Dedifferentiated amniotic fluid mesenchymal stem cell (primary cell): ENCODE data around the gene RAB11FIP4.

ENCODE experiments used
- DNase-seq: peaks from one replicate; pipeline ENCODE4 v3.0.0-alpha.2; 2016; ENCODE audit errors: extremely low spot score

RAB11FIP4 gene

DNA sequence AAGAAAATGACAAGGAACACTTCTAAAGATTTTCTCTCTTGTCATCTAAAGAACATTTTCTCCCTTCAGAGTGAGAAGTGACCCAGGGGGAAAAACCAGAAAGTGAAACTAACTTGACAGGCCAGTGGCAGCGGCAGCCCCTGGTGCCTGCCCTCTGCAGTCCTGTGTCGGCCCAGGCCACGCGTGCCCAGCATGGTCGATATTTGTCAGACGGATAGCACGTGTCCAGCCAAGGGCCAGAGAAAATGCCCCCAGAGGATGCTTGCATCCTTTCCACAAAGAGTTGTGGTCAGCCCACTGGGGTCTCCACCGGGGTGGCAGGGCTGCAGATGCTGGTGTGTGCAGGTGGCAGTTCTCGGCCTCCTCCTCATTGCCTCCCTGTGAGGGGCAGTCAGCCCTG lies 176.6 kb downstream of the RAB11FIP4 start:
- no peak for DNase-seq

DNA sequence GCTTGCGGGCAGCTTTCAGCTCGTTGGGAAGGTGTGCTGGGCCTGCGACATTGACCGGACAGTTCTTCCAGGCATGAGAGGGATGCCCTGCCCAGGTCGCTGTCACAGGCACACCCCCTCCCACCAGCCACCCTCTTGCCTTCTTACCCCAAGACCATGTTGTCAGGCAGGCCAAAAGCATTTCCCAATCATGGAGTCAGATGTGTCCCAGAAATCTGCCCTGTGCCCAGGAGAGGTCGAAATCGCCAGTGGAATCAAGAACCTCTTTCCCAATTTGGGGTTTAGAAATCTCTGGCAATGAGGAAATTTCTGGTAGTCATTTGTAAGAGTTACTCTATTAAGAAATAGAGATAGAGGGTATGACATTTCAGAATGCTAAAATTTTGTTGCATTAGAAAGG lies 177.1 kb downstream of the RAB11FIP4 start:
- DNase-seq, result no peak

DNA sequence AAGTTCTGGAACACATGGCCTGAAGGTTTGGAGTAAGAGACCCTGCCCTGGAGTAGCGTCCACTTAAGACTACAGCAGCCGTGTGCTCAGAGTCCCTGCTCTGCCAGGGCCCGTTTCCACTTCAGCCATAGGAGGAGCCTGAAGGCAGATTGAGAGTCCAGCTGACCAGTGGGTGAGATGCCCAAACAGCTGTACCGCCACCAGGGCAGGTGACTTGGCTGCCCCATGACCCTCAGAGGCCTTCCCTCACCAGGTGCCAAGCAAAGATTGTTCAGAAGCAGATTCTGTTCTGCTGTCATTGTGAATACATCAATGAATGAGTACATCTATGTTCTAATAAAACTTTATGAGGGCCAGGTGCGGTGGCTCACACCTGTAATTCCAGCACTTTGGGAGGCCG lies 178.8 kb downstream of the RAB11FIP4 start:
- no peak for DNase-seq

DNA sequence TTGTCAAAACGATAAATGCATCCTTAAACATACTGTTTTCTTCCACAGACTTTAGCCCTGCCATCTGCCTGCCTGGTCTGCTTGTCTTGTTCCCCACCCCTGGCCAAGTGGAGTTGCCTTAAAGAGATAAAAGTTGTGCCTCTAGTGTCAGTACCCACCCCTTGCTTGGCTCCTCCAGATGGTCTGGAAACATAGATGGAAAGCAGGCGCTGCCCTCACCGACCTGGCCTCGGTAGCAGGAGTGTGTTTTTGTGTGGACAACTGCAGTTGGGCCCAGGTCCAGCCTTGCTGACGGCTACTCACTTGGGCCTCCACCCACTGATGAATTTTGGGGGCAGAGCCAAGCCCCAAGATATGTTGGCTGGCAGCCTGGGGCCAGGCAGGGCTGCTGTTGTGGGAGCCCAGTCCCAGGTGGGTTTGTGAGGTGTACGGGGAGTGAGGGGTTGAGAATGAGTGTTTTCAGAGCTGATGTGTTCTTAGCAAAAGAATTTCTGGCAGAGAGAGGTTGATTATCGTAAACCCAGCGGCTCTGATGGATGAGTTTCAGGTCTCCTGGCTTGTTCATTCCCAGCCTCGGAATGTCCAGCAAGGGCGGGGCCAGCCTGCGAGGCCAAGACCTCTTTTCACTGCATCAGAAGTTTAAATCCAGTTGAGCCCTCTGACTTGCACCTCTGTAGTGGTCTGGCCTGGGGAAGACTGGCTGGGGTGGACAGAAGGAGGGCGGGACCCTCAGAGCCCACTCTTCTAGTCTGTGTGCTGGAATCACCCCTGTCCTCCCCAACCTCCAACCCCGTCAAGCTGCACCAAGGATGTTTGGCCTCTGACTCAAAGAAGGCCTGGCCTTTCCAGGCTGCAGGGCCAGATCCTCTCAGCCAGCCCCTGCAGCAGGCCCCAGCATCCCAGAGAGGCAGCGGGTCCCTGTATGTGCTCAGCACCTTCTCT lies 179.7 kb downstream of the RAB11FIP4 start:
- DNase-seq, result peak; percentile 69

DNA sequence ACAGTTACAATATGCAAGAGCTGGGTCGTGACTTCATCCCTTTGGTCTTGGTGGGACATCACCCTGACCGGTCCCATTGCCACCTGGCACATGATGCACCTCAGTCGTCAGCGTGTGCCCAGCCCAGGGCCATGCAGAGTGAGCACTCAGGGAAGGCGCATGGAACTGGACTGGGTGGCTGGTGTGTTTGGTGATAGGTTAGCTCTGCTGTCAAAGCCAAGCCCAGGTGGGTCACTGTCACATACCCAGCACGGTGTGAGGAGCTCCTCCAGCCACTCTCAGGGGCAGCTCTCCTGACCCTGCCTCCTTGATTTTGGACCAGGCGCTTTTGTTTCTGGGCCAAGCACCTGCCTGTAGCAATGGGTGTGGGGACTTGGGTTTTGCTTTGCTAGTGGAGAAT lies 180.9 kb downstream of the RAB11FIP4 start:
- DNase-seq, result no peak

DNA sequence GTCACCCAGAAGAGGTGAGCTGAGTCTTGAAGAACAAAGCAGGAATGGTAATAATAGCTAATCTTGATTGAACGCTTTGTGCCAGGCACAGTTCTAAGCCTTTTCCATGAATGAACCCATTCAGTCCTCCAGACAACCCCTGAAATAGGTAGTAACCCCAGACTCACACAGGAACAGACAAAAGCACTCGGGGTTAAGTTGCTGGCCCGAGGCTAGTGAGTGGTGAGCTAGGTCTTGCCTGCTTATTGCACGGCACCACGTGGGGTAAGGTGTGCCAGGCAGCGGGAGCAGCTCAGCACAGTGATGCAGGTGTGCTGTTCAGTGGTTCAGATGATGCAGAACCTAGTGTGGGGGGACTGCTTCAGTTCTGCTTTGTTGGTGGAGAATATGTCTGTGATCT lies 181.6 kb downstream of the RAB11FIP4 start:
- DNase-seq, result no peak

DNA sequence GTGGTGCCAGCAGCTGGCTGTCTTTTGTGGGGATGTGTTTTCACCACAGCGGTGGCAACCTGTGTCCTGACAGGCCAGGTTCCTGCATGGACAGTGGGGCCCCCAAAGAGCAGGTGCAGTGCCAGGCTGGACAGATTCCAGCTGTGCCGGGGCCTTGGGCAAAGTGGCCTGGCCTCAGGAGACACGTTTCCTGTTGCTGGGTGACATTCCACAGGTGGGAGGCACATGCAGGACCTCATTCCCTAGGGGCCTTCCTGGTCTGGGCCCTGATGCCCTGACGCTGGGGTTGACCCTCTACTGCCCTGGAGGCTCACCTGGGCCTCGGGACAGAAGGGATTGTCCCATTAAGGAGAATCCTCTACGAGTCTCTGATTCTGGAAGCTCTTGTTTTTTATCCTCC lies 182.4 kb downstream of the RAB11FIP4 start:
- DNase-seq, result no peak

DNA sequence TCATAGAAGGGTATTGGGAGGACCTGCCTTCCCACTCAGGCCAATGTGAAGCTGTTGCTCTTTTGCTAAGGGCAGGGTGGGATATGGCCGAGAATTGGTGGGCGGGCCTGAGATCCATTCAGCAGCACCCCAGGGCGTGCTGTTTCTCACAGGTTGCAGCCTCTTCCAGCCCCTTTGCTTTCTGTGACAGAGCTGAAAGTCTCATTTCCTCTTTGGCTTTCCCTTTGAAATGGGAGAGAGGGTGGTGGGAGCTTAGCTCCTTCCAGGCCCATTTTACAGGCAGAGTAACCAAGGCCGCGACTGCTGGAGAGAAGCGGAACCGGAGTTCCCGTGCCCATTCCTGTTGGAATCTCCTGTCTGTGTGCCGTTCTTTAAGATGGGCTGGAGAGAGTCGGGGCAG lies 183.0 kb downstream of the RAB11FIP4 start:
- no peak for DNase-seq

DNA sequence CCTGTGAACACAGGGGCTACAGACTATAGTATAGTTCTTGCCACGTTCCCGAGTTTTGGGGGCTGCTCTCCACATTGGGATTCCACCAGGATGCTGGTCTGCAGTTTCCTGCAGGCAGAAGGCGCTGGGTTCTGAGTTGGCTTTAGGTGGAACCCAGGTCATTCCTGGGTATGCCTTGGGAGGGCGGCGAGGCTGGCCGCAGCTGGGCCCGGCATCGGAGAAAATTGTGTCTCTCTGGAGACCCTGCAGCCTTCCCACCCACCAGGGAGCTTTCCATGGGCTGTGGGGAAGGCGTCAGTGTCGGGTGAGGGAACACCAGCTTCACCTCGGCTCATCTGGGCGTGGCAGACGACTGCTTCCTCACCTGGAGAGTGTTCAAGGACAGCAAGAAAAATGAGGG lies 183.6 kb downstream of the RAB11FIP4 start:
- DNase-seq, result no peak

DNA sequence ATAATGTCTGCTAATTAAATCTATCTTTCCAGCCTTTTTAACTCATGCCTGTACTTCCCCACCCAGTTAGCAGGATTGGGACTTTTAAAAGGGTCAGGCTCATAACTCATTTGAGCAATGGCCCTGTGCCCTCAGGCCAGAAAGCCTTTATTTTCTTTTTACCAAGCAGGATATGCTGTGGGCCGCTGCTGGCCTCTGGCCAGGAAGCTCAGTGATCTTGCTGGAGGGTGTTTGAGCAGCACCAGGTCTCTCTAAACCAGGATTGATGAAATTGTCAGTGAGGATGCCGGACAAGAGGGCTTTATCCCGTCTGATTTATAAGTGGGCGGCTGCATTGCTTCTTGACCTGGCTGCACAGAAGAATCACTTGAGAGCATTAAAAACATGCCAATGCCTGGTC lies 187.8 kb downstream of the RAB11FIP4 start:
- DNase-seq, result no peak

DNA sequence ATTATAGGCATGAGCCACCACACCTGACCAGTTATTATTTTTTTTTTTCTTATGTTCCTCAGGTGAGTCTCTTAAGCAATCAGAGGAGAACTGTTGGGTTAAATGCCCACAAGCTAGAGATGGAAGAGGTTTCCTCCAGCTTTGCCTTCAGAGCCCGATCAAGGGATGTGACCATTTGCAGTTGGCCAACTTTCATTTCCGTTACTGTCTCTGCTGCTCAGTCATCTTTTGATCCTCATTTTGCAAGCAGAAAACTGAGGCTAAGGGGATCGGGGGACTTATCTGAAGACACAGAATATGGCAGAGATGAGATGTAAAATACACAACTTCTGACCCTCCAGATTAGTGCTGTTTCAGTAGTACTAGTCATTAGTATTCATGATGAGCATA lies 188.8 kb downstream of the RAB11FIP4 start:
- no peak for DNase-seq

DNA sequence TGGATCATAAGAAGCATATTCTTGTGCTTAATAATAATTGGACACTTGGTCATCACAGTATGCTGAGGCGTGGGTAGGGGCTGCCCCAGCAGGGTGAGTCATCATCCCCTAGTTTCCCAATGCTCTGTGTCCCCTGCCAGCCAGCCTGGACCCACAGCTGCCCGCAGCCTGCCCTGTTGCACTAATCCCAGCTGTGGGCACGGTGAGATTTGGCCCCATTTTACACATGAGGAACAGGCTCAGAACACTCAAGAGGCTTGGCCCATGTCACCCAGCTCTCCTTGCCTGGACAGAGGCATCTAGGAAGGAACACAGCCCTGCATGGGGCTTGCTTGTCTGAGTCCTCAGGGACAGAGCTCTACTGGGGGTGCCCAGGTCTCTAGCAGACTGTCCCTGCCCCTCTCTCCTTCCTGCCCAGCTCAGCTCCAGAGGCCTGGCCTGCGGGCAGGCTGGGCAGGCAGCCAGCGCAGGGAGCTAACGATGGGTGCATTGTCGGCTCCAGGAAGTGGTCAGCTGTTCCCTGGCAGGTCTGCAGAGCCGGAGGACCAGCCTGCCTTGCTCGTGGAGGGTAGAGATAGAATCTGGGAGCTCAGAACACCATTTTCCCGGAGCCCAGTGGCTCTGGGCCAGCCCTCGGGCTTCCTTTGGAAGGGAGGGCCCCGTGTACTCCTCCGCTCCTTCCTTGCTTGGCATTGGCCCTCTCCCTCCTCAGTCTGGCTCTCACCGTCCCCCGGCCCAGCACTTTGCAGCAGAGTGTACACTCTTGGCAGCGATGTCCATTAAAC lies 189.4 kb downstream of the RAB11FIP4 start:
- peak; percentile 60 for DNase-seq

DNA sequence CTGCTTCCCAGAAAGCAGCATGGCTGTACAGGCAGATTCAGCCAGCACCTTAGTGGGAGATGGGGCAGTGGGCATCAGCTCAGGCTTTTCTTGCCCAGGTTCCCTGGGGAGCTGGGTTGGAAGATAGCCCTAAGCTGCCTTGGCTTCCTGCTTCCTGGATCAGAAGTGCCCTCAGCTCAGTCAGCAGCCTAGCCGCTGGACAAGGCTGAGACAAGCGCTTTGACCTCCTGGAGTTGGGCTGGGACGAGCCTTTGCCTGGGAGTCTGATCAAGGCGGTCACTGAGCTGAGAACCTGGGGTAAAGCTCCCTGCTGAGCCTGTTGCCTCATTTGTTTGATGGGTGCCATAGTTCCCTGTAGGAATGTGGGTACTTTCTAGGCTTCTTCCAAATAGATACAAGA lies 190.0 kb downstream of the RAB11FIP4 start:
- no peak for DNase-seq

DNA sequence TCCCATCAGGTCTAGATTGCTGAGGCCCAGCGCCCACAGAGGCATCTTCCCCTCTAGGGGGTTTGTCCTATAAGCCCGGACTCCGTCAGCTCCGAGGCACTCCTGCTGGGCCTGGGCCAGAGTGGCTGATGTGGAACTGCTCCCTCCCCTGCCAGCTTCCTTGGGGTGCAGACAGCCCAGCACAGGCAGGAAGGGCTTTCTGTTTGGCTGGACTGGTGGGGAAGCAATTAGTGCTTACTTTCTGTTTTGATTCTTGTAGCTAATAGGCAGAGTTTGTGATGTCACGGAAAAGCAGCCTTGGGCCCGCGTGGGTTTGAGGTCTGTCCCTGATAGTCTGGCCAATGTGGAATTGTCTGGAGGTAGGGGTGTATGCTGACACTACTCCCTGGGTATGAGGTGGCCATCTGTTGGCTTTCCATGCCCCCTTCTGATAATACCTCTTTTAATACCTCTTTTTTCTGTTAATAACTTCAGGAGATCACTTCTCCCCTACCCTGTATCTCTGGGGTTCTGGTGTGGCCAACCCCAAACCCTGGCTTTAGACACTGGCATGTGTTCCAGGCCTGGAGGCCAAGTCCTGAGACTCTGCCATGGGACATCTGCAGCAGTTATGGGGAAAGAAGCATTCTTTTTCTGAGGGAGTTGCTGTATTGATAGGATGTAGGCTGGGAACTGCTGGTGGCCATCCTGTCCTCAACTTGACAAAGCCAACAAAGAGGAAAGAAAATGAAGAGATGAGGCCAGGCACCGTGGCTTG lies 190.9 kb downstream of the RAB11FIP4 start:
- peak; percentile 46 for DNase-seq

DNA sequence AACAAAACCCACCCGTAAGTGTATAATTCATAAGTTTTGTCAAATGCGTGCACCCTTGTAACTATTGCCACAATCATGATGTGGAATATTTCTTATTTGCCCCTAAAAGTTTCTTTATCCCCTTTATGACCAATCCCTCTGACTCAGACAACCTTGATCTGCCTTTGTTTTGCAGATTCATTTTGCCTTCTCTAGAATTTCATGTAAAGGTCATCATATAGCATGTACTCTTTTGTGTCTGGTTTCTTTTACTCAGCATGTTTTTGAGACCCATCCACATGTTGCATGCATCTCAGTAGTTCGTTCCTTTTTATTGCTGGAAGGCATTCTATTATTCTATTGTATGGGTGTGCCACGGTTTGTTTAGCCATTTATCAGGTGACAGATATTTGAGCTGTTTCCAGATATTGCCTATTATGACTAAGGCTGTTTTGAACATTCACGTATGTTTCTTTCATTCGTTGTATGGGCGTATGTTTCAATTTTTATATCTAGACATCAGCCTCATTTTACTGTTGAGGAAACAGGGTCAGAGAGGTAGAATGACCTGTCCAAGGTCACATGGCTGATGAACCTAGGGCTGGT lies 192.4 kb downstream of the RAB11FIP4 start:
- no peak for DNase-seq

DNA sequence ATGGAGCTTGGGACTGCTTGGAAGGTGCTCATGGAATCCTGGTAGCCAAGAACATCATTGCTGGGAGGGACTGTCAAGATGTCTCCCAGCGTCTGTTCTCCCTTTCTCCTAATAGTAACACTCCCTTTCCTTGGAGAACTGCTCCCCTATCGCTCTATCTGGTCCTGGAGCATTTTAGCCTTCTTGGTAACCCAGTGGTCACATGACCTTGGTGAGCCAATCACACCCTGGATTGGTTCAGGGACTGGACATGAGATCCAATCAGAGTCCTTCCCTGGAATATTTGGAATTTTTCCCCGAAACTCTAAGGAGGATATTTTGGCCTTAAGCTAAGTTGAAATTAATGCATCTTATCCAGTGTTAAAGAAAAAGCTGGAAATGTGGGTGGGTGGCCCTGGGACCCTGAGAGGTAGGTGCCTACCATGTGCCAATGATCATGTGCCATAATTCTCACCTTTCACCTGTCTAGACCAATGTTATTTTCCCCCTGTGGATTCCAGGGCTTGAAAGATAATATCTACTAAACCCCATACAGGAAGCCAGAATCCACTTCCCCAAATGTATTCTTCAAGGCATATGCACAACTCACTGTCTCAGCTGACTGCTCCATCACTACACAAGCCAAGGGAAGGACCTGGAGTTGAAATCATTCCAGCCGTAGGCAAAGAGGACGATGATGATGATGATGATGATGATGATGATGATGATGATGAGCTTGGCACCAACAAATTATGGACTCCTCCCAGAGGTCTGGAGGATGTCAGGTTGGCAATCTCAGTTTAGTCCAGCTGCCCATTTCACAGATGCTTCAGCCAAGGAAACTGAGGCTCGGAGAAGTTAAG lies 193.2 kb downstream of the RAB11FIP4 start:
- DNase-seq, result no peak

DNA sequence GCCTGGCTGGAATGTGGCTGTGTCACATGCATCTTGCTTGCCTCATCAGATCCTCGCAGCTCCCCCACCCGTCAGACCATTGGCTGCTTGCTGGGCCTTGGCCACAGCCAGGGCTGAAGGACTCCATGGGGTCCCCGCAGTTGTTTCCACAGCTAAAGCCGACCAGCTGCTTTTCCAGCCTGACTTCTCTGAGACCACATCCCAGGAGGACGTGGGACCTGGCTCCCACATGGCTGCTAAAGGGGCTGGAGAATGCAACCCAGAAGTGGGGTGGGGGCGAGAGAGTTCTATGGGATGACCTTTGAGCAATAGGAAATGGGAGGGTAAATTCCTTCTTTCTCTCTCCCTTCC lies 193.8 kb downstream of the RAB11FIP4 start:
- no peak for DNase-seq

DNA sequence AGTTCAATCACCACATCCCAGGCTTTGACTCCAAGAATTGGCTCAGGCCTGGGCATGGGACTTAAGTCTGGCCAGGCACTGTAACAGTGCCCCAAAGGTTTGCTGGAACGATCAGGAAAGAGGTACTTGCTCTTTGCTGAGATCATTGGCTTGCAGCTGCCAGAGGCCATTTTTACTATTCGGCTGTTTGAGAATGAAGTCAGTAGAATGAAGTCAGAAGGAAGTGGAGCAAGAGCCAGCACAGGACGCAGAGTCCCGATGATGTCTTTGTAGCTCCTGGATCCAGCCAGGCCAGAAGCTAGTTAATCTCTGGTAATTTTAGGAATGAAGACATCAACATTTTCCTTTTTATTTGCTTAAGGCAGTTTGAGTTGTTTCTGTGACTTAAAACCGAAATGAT lies 195.5 kb downstream of the RAB11FIP4 start:
- no peak for DNase-seq

DNA sequence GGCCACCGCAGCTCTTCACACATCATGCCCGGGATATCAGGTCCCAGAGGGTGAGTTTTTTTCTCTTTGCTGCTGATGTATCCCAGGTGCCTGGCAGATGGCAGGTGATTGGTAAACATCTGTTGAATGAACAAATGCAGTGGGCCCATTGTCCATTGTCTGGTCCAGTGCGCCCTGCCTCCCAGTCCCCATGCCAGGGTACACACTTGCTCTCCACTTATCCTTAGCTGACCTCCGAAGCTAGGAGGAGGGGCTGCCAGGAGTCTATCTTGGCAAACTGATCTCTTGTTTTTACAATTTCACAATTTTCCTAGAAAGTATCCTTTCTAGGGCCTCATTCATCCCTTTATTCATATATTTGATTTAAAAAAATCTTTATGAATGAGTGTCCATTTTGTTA lies 196.0 kb downstream of the RAB11FIP4 start:
- DNase-seq, result no peak
